Activated naive CD8-positive, alpha-beta T cell treated with anti-CD3 and anti-CD28 coated beads, Interleukin-2, amount 50 U/mL, for 16 hours (primary cell): ENCODE results near the gene EIF3A.
"Not testable (repeated sequence)": the region's sequence is repeated elsewhere in the genome, so short reads cannot be mapped to it uniquely, and the experiment has no call there.

Experiments
- DNase-seq: peaks from one replicate; pipeline ENCODE4 v3.0.0-alpha.2; 2020; ENCODE audit warnings: low read depth, low spot score

Gene EIF3A

GRCh38 chr10:119100434-119101238 is 20.0 kb upstream of the EIF3A start:
- DNase-seq = no peak

GRCh38 chr10:119098576-119098975 is 18.0 kb upstream of the EIF3A start:
- DNase-seq = no peak

- DNase-seq = not testable (repeated sequence)
Measured at GRCh38 chr10:119096641-119097415, 16.2 kb upstream of the EIF3A start.

GRCh38 chr10:119095640-119096039 is 15.0 kb upstream of the EIF3A start:
- DNase-seq = no peak

GRCh38 chr10:119090968-119091367 is 10.4 kb upstream of the EIF3A start:
- DNase-seq = no peak

- no peak for DNase-seq
Measured at GRCh38 chr10:119090026-119090795, 9.6 kb upstream of the EIF3A start.

GRCh38 chr10:119087271-119087882 is 6.8 kb upstream of the EIF3A start:
- DNase-seq = no peak

- no peak for DNase-seq
Measured at GRCh38 chr10:119084896-119085295, 4.3 kb upstream of the EIF3A start.

GRCh38 chr10:119079599-119080520 is 757 bp downstream of the EIF3A start:
- peak; percentile 14 for DNase-seq

- no peak for DNase-seq
Measured at GRCh38 chr10:119078422-119079179, 2.0 kb downstream of the EIF3A start.

GRCh38 chr10:119073584-119073983 is 7.0 kb downstream of the EIF3A start:
- no peak for DNase-seq

- no peak for DNase-seq
Measured at GRCh38 chr10:119070395-119071165, 10.0 kb downstream of the EIF3A start.

- DNase-seq = no peak
Measured at GRCh38 chr10:119061926-119062325, 18.7 kb downstream of the EIF3A start.

- DNase-seq = no peak
Measured at GRCh38 chr10:119061352-119061751, 19.3 kb downstream of the EIF3A start.

- no peak for DNase-seq
Measured at GRCh38 chr10:119060107-119060506, 20.5 kb downstream of the EIF3A start.

- no peak for DNase-seq
Measured at GRCh38 chr10:119059557-119059956, 21.1 kb downstream of the EIF3A start.

- no peak for DNase-seq
Measured at GRCh38 chr10:119058010-119058409, 22.6 kb downstream of the EIF3A start.

GRCh38 chr10:119055472-119055871 is 25.1 kb downstream of the EIF3A start:
- no peak for DNase-seq

- DNase-seq = no peak
Measured at GRCh38 chr10:119051775-119052174, 28.8 kb downstream of the EIF3A start.
